Chondrocyte (in vitro differentiated cells): ENCODE data around the gene GNAI1. TPM values are rescaled to one million over a fixed set of nuclear protein-coding genes. Genes with fewer than 3 reads are reported as not detected.

Source experiments
- DNase-seq: peaks from one replicate; pipeline ENCODE4 v3.0.0; 2021; ENCODE audit warnings: mixed read lengths, low spot score
- H3K27ac Mint-ChIP-seq: one replicate; pipeline ENCODE4 v1.8.0; 2021; ENCODE audit warnings: mild to moderate bottlenecking, moderate library complexity, mixed read lengths; ENCODE audit not compliant: unreplicated experiment
- H3K27me3 Mint-ChIP-seq: 2 replicates; pipeline ENCODE4 v1.8.0; 2021; ENCODE audit warnings: low read depth, mixed read lengths
- H3K36me3 Mint-ChIP-seq: 2 replicates; pipeline ENCODE4 v1.8.0; 2021; ENCODE audit warnings: low read depth, mixed read lengths
- H3K4me1 Mint-ChIP-seq: 2 replicates; pipeline ENCODE4 v1.8.0; 2021; ENCODE audit warnings: low read depth, mild to moderate bottlenecking, mixed read lengths
- H3K4me3 Mint-ChIP-seq: one replicate; pipeline ENCODE4 v1.8.0; 2021; ENCODE audit warnings: mild to moderate bottlenecking, moderate library complexity, mixed read lengths; ENCODE audit not compliant: unreplicated experiment
- H3K9me3 Mint-ChIP-seq: 2 replicates; pipeline ENCODE4 v1.8.0; 2021; ENCODE audit warnings: low read depth, mixed read lengths
- CTCF ChIP-seq: fragments of 200-600 bp; sonication (generic); IDR thresholded peaks from 2 replicates; pipeline ENCODE4 v1.5.0; 2021; ENCODE audit warnings: antibody characterized with exemption, mild to moderate bottlenecking, moderate library complexity
- total RNA-seq: library from RNA; stranded (reverse); gene quantifications from 3 replicates; pipeline ENCODE4 v1.2.1, GENCODE V29; 2021

The GNAI1 gene
- total RNA-seq, 1 donor from 2014 or later = 27.4 TPM

DNA sequence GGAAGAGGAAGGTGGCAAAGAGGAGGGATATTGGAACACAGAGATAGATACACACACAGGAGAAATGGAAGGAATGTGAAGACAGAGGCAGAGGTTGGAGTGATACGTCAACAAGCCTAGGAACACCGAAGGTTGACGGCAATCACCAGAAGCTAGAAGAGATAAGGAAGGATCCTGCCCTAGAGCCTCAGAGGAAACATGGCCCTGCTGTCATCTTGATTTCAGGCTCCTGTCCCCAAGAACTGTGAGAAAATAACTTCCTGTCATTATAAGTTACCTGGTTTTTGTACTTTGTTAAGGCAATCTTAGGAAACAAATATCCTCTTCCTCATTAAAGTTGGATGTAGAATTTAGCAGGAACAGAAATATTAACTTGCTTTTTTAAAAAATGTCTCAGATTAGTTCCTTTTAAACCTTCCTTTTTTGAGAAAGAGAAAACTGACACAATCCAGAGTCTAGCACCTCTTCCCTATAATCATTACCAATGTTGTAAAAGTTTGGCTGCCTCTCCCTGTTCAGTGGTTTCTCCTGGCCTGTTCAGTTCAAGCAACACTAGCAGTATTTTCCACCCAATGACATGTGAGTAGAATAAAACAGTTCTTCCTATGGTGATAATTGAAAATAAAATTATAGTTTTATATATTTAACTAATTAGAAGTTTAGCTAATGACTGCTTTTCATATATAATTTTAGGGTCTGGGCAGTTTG lies 28.8 kb upstream of the GNAI1 start:
- Mint-ChIP-seq H3K27me3 (no peaks in the 10 kb centered on the region), H3K9me3 (peaks cover 8% of the 10 kb centered on the region), H3K27ac (no peak overlapping the region), H3K4me1 (peaks cover 9% of the 10 kb centered on the region), H3K4me3 (no peak overlapping the region), H3K36me3 (peaks cover 1% of the 10 kb centered on the region)
- no peak for TF ChIP-seq CTCF
- no peak for DNase-seq

GRCh38 chr7:80106498-80107113 lies 28.0 kb upstream of the GNAI1 start:
- Mint-ChIP-seq H3K27ac (peak overlapping the region; percentile 49), H3K4me3 (no peak overlapping the region), H3K4me1 (peaks cover 9% of the 10 kb centered on the region), H3K27me3 (no peaks in the 10 kb centered on the region), H3K36me3 (peaks cover 1% of the 10 kb centered on the region), H3K9me3 (peaks cover 6% of the 10 kb centered on the region)
- no peak for DNase-seq
- no peak for TF ChIP-seq CTCF

GRCh38 chr7:80107278-80107677 lies 27.4 kb upstream of the GNAI1 start:
- H3K27ac Mint-ChIP-seq = no peak overlapping the region
- H3K27me3 Mint-ChIP-seq = no peaks in the 10 kb centered on the region
- no peak overlapping the region for H3K4me3 Mint-ChIP-seq
- peaks cover 9% of the 10 kb centered on the region for H3K4me1 Mint-ChIP-seq
- peaks cover 1% of the 10 kb centered on the region for H3K36me3 Mint-ChIP-seq
- peaks cover 5% of the 10 kb centered on the region for H3K9me3 Mint-ChIP-seq
- no peak for DNase-seq
- TF ChIP-seq CTCF = no peak

DNA sequence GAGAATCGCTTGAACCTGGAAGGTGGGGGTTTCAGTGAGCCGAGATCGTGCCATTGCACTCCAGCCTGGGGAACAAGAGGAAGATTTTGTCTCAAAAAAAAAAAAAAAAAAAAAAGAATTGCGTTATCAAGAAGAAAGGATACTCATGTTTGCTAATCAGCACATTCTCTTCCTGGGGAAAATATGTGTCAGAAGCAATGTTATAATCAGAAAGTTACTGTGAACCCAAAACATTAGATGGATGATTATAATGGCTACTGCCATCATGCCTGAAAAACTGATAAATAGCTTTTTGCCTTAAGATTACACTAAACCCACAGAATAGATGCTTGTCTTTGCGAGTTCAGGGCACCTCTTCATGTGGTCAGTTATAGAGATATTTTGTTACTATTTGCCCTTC lies 24.3 kb upstream of the GNAI1 start:
- no peak for TF ChIP-seq CTCF
- no peaks in the 10 kb centered on the region for H3K27me3 Mint-ChIP-seq
- H3K4me3 Mint-ChIP-seq = no peak overlapping the region
- H3K9me3 Mint-ChIP-seq = no peaks in the 10 kb centered on the region
- H3K27ac Mint-ChIP-seq = no peak overlapping the region
- DNase-seq = no peak
- no peaks in the 10 kb centered on the region for H3K36me3 Mint-ChIP-seq
- peaks cover 9% of the 10 kb centered on the region for H3K4me1 Mint-ChIP-seq

GRCh38 chr7:80114159-80114558 lies 20.5 kb upstream of the GNAI1 start:
- Mint-ChIP-seq H3K27me3 (no peaks in the 10 kb centered on the region), H3K27ac (no peak overlapping the region), H3K9me3 (no peaks in the 10 kb centered on the region), H3K36me3 (no peaks in the 10 kb centered on the region), H3K4me3 (no peak overlapping the region), H3K4me1 (no peaks in the 10 kb centered on the region)
- DNase-seq = no peak
- TF ChIP-seq CTCF = no peak
